ENCODE measurements around the gene GALNT1. TPM values are rescaled to one million over a fixed set of nuclear protein-coding genes. Genes with fewer than 3 reads are reported as not detected.

The GALNT1 gene
- total and polyA plus RNA-seq, 10 of the 15 experiments (the other 5 are each of a cell fraction or from before 2014, with no cell fraction given), result 8.0 to 53.7 (median 29.9) TPM

DNA sequence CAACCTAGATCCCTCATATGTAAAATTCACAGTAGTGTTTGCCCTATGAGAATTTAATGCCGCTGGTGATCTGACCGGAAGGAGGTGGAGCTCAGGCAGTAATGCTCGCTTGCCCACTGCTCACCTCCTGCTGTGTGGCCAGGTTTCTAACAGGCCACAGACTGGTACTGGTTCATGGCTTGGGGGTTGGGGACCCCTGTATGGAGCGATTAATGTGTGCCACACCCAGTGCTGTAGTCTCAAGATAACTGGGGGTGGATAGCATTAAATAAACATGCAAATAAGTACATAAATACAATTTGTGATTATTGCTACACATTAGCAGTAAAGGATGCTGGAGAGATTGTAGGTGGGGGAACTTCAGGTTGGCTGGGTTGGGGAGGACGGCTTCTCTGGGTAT lies 3.2 kb downstream of the GALNT1 start:
- no peak for DNase-seq (ENCODE audit: low read depth, low spot score)
- ChIA-PET SMC1A (ENCODE audit: uncharacterized antibody, unreplicated experiment) (interaction anchor here (1.9 kb wide), 1 partner anchor 11 kb away, joined by 6 read pairs; no protein-coding TSS in a partner anchor), RAD21 (ENCODE audit: unreplicated experiment) (interaction anchor here (1.2 kb wide), 1 partner anchor 88 kb away, joined by 3 read pairs; no protein-coding TSS in a partner anchor), POLR2A (no interaction called here), CTCF (no interaction called here)
- in situ Hi-C loops (cut with MboI) (loop anchor here (10.0 to 25.0 kb wide), 2 partner anchors 390 to 1228 kb away; partner anchors contain the start of gene RMP24), intact Hi-C loops (cut with micrococcal nuclease; ENCODE audit: unreplicated experiment) (loop anchor here (5.0 to 10.0 kb wide), 4 partner anchors 80 to 388 kb away; partner anchors contain the start of gene RMP24)
- BruUV-seq (replicated peaks), result no TSS peak
- Histone ChIP-seq H3K4me3 (no peak overlapping the region), H3K79me2 (ENCODE audit: control insufficient read depth, insufficient read depth, low read length) (peaks cover 29% of the 10 kb centered on the region), H3K9ac (ENCODE audit: control insufficient read depth, insufficient read depth, low read length) (no peak overlapping the region), H2AFZ (ENCODE audit: control insufficient read depth, low read depth, low read length) (no peak overlapping the region), H3K36me3 (ENCODE audit: control insufficient read depth in 2 of 2, insufficient read depth in 2 of 2, low read length in 1 of 2) (no peaks in the 10 kb centered on the region), H3K27ac (ENCODE audit: control insufficient read depth, insufficient read depth) (no peak overlapping the region), H3K4me1 (ENCODE audit: control insufficient read depth, insufficient read depth, low read length) (peaks cover 6% of the 10 kb centered on the region; the same call in 1 of the 2 replicates), H3K9me3 (replicated peaks; ENCODE audit: control insufficient read depth, insufficient read depth, low read length) (peaks cover 8% of the 10 kb centered on the region), H3K27me3 (replicated peaks in 1 of 2; ENCODE audit: control insufficient read depth in 2 of 2, insufficient read depth in 2 of 2, low read length in 1 of 2) (no peaks in the 10 kb centered on the region), H3K4me2 (ENCODE audit: control insufficient read depth, insufficient read depth) (no peak overlapping the region), H4K20me1 (ENCODE audit: control insufficient read depth, insufficient read depth) (no peaks in the 10 kb centered on the region; the same call in 1 of the 2 replicates)
- 95% methylated on average over 5 of the region's 5 CpGs for WGBS (ENCODE audit: insufficient coverage, insufficient replicate concordance, low lambda C conversion rate, missing lambda C conversion rate)
- no peak for ATAC-seq
- TF ChIP-seq, protein P1, sequence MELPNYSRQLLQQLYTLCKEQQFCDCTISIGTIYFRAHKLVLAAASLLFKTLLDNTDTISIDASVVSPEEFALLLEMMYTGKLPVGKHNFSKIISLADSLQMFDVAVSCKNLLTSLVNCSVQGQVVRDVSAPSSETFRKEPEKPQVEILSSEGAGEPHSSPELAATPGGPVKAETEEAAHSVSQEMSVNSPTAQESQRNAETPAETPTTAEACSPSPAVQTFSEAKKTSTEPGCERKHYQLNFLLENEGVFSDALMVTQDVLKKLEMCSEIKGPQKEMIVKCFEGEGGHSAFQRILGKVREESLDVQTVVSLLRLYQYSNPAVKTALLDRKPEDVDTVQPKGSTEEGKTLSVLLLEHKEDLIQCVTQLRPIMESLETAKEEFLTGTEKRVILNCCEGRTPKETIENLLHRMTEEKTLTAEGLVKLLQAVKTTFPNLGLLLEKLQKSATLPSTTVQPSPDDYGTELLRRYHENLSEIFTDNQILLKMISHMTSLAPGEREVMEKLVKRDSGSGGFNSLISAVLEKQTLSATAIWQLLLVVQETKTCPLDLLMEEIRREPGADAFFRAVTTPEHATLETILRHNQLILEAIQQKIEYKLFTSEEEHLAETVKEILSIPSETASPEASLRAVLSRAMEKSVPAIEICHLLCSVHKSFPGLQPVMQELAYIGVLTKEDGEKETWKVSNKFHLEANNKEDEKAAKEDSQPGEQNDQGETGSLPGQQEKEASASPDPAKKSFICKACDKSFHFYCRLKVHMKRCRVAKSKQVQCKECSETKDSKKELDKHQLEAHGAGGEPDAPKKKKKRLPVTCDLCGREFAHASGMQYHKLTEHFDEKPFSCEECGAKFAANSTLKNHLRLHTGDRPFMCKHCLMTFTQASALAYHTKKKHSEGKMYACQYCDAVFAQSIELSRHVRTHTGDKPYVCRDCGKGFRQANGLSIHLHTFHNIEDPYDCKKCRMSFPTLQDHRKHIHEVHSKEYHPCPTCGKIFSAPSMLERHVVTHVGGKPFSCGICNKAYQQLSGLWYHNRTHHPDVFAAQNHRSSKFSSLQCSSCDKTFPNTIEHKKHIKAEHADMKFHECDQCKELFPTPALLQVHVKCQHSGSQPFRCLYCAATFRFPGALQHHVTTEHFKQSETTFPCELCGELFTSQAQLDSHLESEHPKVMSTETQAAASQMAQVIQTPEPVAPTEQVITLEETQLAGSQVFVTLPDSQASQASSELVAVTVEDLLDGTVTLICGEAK (IDR thresholded peaks at IDR 0.05; ENCODE audit: borderline replicate concordance), result no peak
- TF ChIP-seq ZBED1 (IDR thresholded peaks at IDR 0.05; ENCODE audit: borderline replicate concordance) (no peak), MEF2B (IDR thresholded peaks at IDR 0.05; ENCODE audit: partially characterized antibody, poor library complexity, severe bottlenecking) (no peak), BACH1 (IDR thresholded peaks at IDR 0.05; ENCODE audit: borderline replicate concordance) (no peak)
- no peak for FAIRE-seq
